ENCODE results near the gene CA10. TPM values are rescaled to one million over a fixed set of nuclear protein-coding genes. Genes with fewer than 3 reads are reported as not detected.

CA10 gene
- total and polyA plus RNA-seq, 2 of the 4 experiments (the other 2 are of a cell fraction) = not detected

DNA sequence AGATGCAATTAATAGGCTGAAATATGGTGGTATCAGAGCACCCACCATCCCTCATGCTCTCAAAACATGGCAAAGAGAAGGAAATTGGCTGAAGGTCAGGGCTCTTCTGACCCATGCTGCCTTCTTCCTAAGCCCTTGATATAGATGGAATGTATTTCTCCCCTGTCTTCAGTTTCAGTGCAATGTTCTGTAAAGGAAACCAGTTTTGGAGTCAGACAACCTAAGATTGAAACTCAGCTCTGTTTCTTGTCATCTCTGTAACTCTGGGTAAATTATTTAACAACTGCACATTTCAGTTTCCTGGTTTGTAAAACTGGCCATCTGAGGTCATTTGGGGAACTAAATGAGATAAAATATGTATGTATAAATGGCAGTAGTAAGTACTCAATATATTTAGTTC lies 243.9 kb downstream of the CA10 start:
- no peak overlapping the region for H2BK20ac ChIP-seq (ENCODE audit: low read depth, low read length)
- DNase-seq = no peak
- in situ Hi-C loops (cut with MboI; ENCODE audit: low sequenced_read_pairs) = no loop called here
- no peak overlapping the region for H4K5ac ChIP-seq (ENCODE audit: low read depth, low read length)
- H2AFZ ChIP-seq (replicated peaks; ENCODE audit: low read length, poor library complexity) = no peak overlapping the region
- intact Hi-C loops (cut with micrococcal nuclease) = no loop called here
- H3K14ac ChIP-seq (replicated peaks; ENCODE audit: low read depth, low read length) = no peak overlapping the region
- peaks cover 16% of the 10 kb centered on the region for H3K9me3 ChIP-seq (ENCODE audit: control insufficient read depth, insufficient read depth, low read length)
- H3K4me3 ChIP-seq (ENCODE audit: insufficient read depth, low read depth, low read length) = no peak overlapping the region
- dilution Hi-C loops (cut with HindIII; ENCODE audit: low sequenced_read_pairs, unreplicated experiment) = no loop called here
- POLR2A ChIA-PET (ENCODE audit: unreplicated experiment) = no interaction called here
- H2BK120ac ChIP-seq (ENCODE audit: low read depth, low read length) = no peak overlapping the region
- no peak for TF ChIP-seq MAFK (IDR thresholded peaks at IDR 0.05; ENCODE audit: low read depth, low read length)
- no peak for TF ChIP-seq RCOR1 (IDR thresholded peaks at IDR 0.05; ENCODE audit: insufficient replicate concordance, low read length)
- no peak for TF ChIP-seq NFE2L2 (IDR thresholded peaks at IDR 0.05; ENCODE audit: low read depth, low read length)
- TF ChIP-seq, protein P1, sequence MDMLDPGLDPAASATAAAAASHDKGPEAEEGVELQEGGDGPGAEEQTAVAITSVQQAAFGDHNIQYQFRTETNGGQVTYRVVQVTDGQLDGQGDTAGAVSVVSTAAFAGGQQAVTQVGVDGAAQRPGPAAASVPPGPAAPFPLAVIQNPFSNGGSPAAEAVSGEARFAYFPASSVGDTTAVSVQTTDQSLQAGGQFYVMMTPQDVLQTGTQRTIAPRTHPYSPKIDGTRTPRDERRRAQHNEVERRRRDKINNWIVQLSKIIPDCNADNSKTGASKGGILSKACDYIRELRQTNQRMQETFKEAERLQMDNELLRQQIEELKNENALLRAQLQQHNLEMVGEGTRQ (IDR thresholded peaks at IDR 0.05; ENCODE audit: low read depth, low read length) = no peak
- TF ChIP-seq MAZ (IDR thresholded peaks at IDR 0.05; ENCODE audit: borderline replicate concordance, low read depth, low read length) = no peak
- no peak for TF ChIP-seq BHLHE40 (IDR thresholded peaks at IDR 0.05; ENCODE audit: low read depth, low read length)
- no peak for TF ChIP-seq CEBPB (IDR thresholded peaks at IDR 0.05; ENCODE audit: low read depth, low read length)
- TF ChIP-seq SMC3 (IDR thresholded peaks at IDR 0.05; ENCODE audit: low read depth, low read length) = no peak
- TF ChIP-seq POLR2A (IDR thresholded peaks at IDR 0.05; ENCODE audit: low read depth, low read length) = no peak
- TF ChIP-seq RAD21 (IDR thresholded peaks at IDR 0.05; ENCODE audit: low read length) = no peak
- no peak for TF ChIP-seq RFX5 (IDR thresholded peaks at IDR 0.05; ENCODE audit: low read depth, low read length)
- TF ChIP-seq, protein P2, sequence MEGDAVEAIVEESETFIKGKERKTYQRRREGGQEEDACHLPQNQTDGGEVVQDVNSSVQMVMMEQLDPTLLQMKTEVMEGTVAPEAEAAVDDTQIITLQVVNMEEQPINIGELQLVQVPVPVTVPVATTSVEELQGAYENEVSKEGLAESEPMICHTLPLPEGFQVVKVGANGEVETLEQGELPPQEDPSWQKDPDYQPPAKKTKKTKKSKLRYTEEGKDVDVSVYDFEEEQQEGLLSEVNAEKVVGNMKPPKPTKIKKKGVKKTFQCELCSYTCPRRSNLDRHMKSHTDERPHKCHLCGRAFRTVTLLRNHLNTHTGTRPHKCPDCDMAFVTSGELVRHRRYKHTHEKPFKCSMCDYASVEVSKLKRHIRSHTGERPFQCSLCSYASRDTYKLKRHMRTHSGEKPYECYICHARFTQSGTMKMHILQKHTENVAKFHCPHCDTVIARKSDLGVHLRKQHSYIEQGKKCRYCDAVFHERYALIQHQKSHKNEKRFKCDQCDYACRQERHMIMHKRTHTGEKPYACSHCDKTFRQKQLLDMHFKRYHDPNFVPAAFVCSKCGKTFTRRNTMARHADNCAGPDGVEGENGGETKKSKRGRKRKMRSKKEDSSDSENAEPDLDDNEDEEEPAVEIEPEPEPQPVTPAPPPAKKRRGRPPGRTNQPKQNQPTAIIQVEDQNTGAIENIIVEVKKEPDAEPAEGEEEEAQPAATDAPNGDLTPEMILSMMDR (conservative IDR thresholded peaks at IDR 0.05; ENCODE audit: low read depth, low read length) = no peak
- no peaks in the 10 kb centered on the region for H3K9me1 ChIP-seq (ENCODE audit: insufficient read depth, low read length)
- no TSS peak for BruUV-seq (replicated peaks)
- no peak overlapping the region for H3K4me2 ChIP-seq (ENCODE audit: low read depth, low read length)
- ATAC-seq (ENCODE audit: low read depth) = no peak
- H3K4me1 ChIP-seq (ENCODE audit: control insufficient read depth, insufficient read depth, low read length) = no peaks in the 10 kb centered on the region
- H4K8ac ChIP-seq (ENCODE audit: low read depth in 2 of 2, low read length in 2 of 2) = no peak overlapping the region
- no peak overlapping the region for H3K23ac ChIP-seq (ENCODE audit: low read depth, low read length)
- H3K4ac ChIP-seq (ENCODE audit: low read depth, low read length) = no peak overlapping the region
- H3K79me1 ChIP-seq (ENCODE audit: low read depth in 1 of 2, low read length in 2 of 2) = no peaks in the 10 kb centered on the region
- no peak overlapping the region for H2BK15ac ChIP-seq (ENCODE audit: low read depth, low read length)
- no peak overlapping the region for H3K56ac ChIP-seq (ENCODE audit: extremely low read depth, insufficient read depth, low read length)
- H4K20me1 ChIP-seq (ENCODE audit: insufficient read depth, low read length) = no peaks in the 10 kb centered on the region
- CTCF ChIA-PET = no interaction called here
- H2BK5ac ChIP-seq (ENCODE audit: low read depth, low read length, poor library complexity, severe bottlenecking) = no peak overlapping the region
- H3K18ac ChIP-seq (ENCODE audit: low read depth, low read length) = no peak overlapping the region
- H4K91ac ChIP-seq (ENCODE audit: insufficient read depth, low read depth, low read length) = no peak overlapping the region
- H2AK9ac ChIP-seq (replicated peaks; ENCODE audit: low read depth, low read length, poor library complexity) = no peak overlapping the region
- no peak overlapping the region for H2AK5ac ChIP-seq (ENCODE audit: low read depth, low read length)
- no peaks in the 10 kb centered on the region for H3K27me3 ChIP-seq (ENCODE audit: control insufficient read depth, insufficient read depth, low read length)
- H3K27ac ChIP-seq (ENCODE audit: insufficient read depth, low read length) = no peak overlapping the region
- no peak overlapping the region for H3K9ac ChIP-seq (ENCODE audit: low read depth, low read length)
- H3K36me3 ChIP-seq (ENCODE audit: control insufficient read depth, insufficient read depth, low read length) = no peaks in the 10 kb centered on the region
